HepG2 (cell line): Measurements from ENCODE around the gene C2orf81. TPM values are rescaled to one million over a fixed set of nuclear protein-coding genes. Genes with fewer than 3 reads are reported as not detected.
A peak's percentile ranks its signal among the peaks of the same experiment; 100 is the strongest.

Experiments
- CBFB ChIP-seq: sonication (generic); formaldehyde crosslinking; IDR thresholded peaks from 2 replicates; pipeline ENCODE4 v1.4.0; 2020; ENCODE audit warnings: missing genetic modification reagents
- RAD51 ChIP-seq: fragments of 450-650 bp; IDR thresholded peaks from 2 replicates; pipeline ENCODE4 v1.6.1; 2016; ENCODE audit warnings: borderline replicate concordance
- SRSF1 ChIP-seq: fragments of 200-400 bp; formaldehyde crosslinking; optimal IDR thresholded peaks from 2 replicates; pipeline ENCODE3; 2017; ENCODE audit warnings: mild to moderate bottlenecking, low read depth, low read length, moderate library complexity
- YY1 ChIP-seq: IDR thresholded peaks from 2 replicates; pipeline ENCODE4 v1.6.1; 2011; ENCODE audit warnings: low read length, low read depth, moderate library complexity, mild to moderate bottlenecking; ENCODE audit not compliant: insufficient read depth, insufficient replicate concordance
- ZFP37 ChIP-seq: sonication (generic); formaldehyde crosslinking; IDR thresholded peaks from 2 replicates; pipeline ENCODE4 v1.4.0; 2020; ENCODE audit warnings: missing genetic modification reagents, borderline replicate concordance
- ZNF230 ChIP-seq: sonication (generic); formaldehyde crosslinking; IDR thresholded peaks from 2 replicates; pipeline ENCODE4 v1.4.0; 2020; ENCODE audit warnings: mild to moderate bottlenecking, missing genetic modification reagents
- ZNF550 ChIP-seq: sonication (generic); formaldehyde crosslinking; IDR thresholded peaks from 2 replicates; pipeline ENCODE4 v1.4.0; 2020; ENCODE audit warnings: mild to moderate bottlenecking, missing genetic modification reagents, borderline replicate concordance
- ZNF720 ChIP-seq: sonication (generic); formaldehyde crosslinking; IDR thresholded peaks from 2 replicates; pipeline ENCODE4 v1.4.0; 2020; ENCODE audit warnings: missing genetic modification reagents
- ZSCAN29 ChIP-seq: sonication (generic); formaldehyde crosslinking; conservative IDR thresholded peaks from 2 replicates; pipeline ENCODE4 v1.4.0; 2020; ENCODE audit warnings: mild to moderate bottlenecking, missing genetic modification reagents
- polyA plus RNA-seq, 8 experiments: library from polyadenylated mRNA; depleted of rRNA in 3 of 8; stranded (reverse) in 7 of 8; unstranded in 1 of 8; fragments of >200 nt; fragmentation: Illumina TruSeq in 4 of 8; extraction: Trizol in 4 of 8; gene quantifications; 2 replicates each; pipeline versions ENCODE4 v1.2.1 to v1.2.3, GENCODE V29; 2011 to 2016; ENCODE audit warnings: low read depth in 4 of 8, missing spikeins in 1 of 8, mixed read lengths in 1 of 8; ENCODE audit not compliant: insufficient read depth in 1 of 8
- total RNA-seq, 5 experiments: library from RNA; depleted of rRNA; stranded (reverse); fragments of >200 nt; fragmentation: Illumina TruSeq; extraction: Trizol; gene quantifications; 2 replicates each; pipeline ENCODE4 v1.2.3, GENCODE V29; 2016; ENCODE audit warnings: low read depth in 1 of 5
- TF ChIP-seq, protein P1 (sequence below): sonication (generic); formaldehyde crosslinking; IDR thresholded peaks from 2 replicates; pipeline ENCODE4 v1.9.0; 2021; ENCODE audit warnings: missing genetic modification reagents, borderline replicate concordance
- TF ChIP-seq, protein P2 (sequence below): sonication (generic); formaldehyde crosslinking; IDR thresholded peaks from 2 replicates; pipeline ENCODE4 v1.4.0; 2020; ENCODE audit warnings: missing genetic modification reagents, borderline replicate concordance
- TF ChIP-seq, protein P3 (sequence below): sonication (generic); formaldehyde crosslinking; IDR thresholded peaks from 2 replicates; pipeline ENCODE4 v1.8.0; 2022; ENCODE audit warnings: mild to moderate bottlenecking, missing genetic modification reagents
- TF ChIP-seq, protein P4 (sequence below): sonication (generic); formaldehyde crosslinking; IDR thresholded peaks from 2 replicates; pipeline ENCODE4 v1.8.1; 2023; ENCODE audit warnings: missing genetic modification reagents, inconsistent platforms, borderline replicate concordance
- TF ChIP-seq, protein P5 (sequence below): sonication (generic); formaldehyde crosslinking; IDR thresholded peaks from 2 replicates; pipeline ENCODE4 v1.8.1; 2023; ENCODE audit warnings: mild to moderate bottlenecking, inconsistent platforms, moderate library complexity, missing genetic modification reagents, borderline replicate concordance

C2orf81 gene
- total and polyA plus RNA-seq, 2 of the 13 experiments (the other 11 are each of a cell fraction or from before 2014, with no cell fraction given) = 0.15 to 0.17 TPM

DNA sequence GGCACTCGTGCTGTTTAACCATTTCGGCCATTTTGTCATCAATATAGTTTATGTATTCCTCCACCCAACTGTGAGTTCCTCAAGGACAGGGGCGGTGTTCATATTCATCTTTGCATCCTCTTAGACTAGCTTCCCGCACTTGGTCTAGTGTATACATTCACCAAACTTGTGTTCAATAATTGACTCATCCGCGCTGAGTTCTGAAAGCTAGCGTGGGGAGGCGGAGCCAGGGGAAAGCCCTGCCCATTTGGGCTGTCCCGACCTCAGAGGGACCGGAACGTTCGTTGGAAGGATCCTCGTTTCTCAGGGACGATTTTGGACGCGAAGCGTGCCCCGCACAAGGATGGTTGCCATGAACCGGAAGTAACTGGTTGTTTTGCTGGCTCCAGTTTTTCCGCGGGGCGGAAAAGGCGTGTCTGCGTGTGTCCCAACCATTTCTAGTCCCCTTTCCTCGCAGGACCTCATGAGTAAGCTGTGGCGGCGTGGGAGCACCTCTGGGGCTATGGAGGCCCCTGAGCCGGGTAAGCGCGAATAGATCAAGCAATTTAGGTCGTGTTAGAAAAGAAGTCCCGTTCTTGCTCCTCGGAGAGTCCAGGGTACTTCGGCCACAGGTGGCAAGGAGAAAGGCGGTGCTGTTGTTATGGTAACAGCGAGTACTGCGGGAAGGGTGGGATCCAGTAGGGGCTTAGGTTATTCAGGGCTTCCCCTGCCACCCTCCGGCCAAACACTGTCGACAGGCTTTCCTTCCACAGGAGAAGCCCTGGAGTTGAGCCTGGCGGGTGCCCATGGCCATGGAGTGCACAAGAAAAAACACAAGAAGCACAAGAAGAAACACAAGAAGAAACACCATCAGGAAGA is 33.5 kb upstream of the C2orf81 start, which contains the start of gene INO80B (continued):
- TF ChIP-seq, protein P1, sequence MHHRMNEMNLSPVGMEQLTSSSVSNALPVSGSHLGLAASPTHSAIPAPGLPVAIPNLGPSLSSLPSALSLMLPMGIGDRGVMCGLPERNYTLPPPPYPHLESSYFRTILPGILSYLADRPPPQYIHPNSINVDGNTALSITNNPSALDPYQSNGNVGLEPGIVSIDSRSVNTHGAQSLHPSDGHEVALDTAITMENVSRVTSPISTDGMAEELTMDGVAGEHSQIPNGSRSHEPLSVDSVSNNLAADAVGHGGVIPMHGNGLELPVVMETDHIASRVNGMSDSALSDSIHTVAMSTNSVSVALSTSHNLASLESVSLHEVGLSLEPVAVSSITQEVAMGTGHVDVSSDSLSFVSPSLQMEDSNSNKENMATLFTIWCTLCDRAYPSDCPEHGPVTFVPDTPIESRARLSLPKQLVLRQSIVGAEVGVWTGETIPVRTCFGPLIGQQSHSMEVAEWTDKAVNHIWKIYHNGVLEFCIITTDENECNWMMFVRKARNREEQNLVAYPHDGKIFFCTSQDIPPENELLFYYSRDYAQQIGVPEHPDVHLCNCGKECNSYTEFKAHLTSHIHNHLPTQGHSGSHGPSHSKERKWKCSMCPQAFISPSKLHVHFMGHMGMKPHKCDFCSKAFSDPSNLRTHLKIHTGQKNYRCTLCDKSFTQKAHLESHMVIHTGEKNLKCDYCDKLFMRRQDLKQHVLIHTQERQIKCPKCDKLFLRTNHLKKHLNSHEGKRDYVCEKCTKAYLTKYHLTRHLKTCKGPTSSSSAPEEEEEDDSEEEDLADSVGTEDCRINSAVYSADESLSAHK = peak; percentile 91; the same call in 1 of the 2 replicates
- TF ChIP-seq YY1 (peak; percentile 100), ZNF550 (0 out of 2 replicates have a peak, but pooled peaks have one; percentile 76), CBFB (CRISPR knock-in tag) (peak; percentile 95), ZFP37 (CRISPR knock-in tag) (no peak), SRSF1 (peak; percentile 39), RAD51 (no peak), ZNF720 (CRISPR knock-in tag) (0 out of 2 replicates have a peak, but pooled peaks have one; percentile 46), ZSCAN29 (no peak; the same call in 1 of the 2 replicates), ZNF230 (CRISPR knock-in tag) (peak; percentile 84; the same call in 1 of the 2 replicates)
- TF ChIP-seq, protein P2, sequence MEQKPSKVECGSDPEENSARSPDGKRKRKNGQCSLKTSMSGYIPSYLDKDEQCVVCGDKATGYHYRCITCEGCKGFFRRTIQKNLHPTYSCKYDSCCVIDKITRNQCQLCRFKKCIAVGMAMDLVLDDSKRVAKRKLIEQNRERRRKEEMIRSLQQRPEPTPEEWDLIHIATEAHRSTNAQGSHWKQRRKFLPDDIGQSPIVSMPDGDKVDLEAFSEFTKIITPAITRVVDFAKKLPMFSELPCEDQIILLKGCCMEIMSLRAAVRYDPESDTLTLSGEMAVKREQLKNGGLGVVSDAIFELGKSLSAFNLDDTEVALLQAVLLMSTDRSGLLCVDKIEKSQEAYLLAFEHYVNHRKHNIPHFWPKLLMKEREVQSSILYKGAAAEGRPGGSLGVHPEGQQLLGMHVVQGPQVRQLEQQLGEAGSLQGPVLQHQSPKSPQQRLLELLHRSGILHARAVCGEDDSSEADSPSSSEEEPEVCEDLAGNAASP (CRISPR knock-in tag) = peak; percentile 93
- TF ChIP-seq, protein P3, sequence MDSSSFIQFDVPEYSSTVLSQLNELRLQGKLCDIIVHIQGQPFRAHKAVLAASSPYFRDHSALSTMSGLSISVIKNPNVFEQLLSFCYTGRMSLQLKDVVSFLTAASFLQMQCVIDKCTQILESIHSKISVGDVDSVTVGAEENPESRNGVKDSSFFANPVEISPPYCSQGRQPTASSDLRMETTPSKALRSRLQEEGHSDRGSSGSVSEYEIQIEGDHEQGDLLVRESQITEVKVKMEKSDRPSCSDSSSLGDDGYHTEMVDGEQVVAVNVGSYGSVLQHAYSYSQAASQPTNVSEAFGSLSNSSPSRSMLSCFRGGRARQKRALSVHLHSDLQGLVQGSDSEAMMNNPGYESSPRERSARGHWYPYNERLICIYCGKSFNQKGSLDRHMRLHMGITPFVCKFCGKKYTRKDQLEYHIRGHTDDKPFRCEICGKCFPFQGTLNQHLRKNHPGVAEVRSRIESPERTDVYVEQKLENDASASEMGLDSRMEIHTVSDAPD (CRISPR knock-in tag) = peak; percentile 71; the same call in 1 of the 2 replicates
- TF ChIP-seq, protein P4, sequence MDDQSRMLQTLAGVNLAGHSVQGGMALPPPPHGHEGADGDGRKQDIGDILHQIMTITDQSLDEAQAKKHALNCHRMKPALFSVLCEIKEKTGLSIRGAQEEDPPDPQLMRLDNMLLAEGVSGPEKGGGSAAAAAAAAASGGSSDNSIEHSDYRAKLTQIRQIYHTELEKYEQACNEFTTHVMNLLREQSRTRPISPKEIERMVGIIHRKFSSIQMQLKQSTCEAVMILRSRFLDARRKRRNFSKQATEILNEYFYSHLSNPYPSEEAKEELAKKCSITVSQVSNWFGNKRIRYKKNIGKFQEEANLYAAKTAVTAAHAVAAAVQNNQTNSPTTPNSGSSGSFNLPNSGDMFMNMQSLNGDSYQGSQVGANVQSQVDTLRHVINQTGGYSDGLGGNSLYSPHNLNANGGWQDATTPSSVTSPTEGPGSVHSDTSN = no peak
- TF ChIP-seq, protein P5, sequence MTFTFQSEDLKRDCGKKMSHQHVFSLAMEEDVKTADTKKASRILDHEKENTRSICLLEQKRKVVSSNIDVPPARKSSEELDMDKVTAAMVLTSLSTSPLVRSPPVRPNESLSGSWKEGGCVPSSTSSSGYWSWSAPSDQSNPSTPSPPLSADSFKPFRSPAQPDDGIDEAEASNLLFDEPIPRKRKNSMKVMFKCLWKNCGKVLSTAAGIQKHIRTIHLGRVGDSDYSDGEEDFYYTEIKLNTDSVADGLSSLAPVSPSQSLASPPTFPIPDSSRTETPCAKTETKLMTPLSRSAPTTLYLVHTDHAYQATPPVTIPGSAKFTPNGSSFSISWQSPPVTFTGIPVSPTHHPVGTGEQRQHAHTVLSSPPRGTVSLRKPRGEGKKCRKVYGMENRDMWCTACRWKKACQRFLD (CRISPR knock-in tag) = 0 out of 2 replicates have a peak, but pooled peaks have one; percentile 82
